ENCODE results near the gene ITLN1.

The ITLN1 gene

GRCh38 chr1:160853754-160854153, 31.2 kb downstream of the ITLN1 start:
- no peak for FAIRE-seq

- FAIRE-seq: no peak
These were observed 32.0 kb downstream of the ITLN1 start for GRCh38 chr1:160853014-160853413.

GRCh38 chr1:160850993-160851392, 34.0 kb downstream of the ITLN1 start:
- no peak for FAIRE-seq

- FAIRE-seq: no peak
These were observed 34.4 kb downstream of the ITLN1 start for GRCh38 chr1:160850541-160850940.

GRCh38 chr1:160846281-160846680, 38.7 kb downstream of the ITLN1 start:
- no peak for FAIRE-seq

GRCh38 chr1:160844447-160845232, 40.3 kb downstream of the ITLN1 start:
- FAIRE-seq: no peak

GRCh38 chr1:160841079-160841478, 43.9 kb downstream of the ITLN1 start:
- FAIRE-seq: no peak

GRCh38 chr1:160839746-160840145, 45.2 kb downstream of the ITLN1 start:
- no peak for FAIRE-seq

- FAIRE-seq: no peak
These were observed 46.1 kb downstream of the ITLN1 start for GRCh38 chr1:160838888-160839287.

GRCh38 chr1:160837558-160838205, 47.3 kb downstream of the ITLN1 start:
- FAIRE-seq: no peak

GRCh38 chr1:160836981-160837557, 47.9 kb downstream of the ITLN1 start:
- FAIRE-seq: no peak

- no peak for FAIRE-seq
These were observed 48.4 kb downstream of the ITLN1 start for GRCh38 chr1:160836561-160836960.

GRCh38 chr1:160835751-160836150, 49.2 kb downstream of the ITLN1 start:
- FAIRE-seq: no peak

GRCh38 chr1:160834945-160835565, 49.9 kb downstream of the ITLN1 start:
- FAIRE-seq: peak; percentile 52

GRCh38 chr1:160830321-160831153, 54.4 kb downstream of the ITLN1 start:
- FAIRE-seq: no peak

- no peak for FAIRE-seq
These were observed 55.2 kb downstream of the ITLN1 start for GRCh38 chr1:160829766-160830165.

GRCh38 chr1:160827418-160827817, 57.6 kb downstream of the ITLN1 start:
- FAIRE-seq: no peak

GRCh38 chr1:160826546-160826945, 58.4 kb downstream of the ITLN1 start:
- no peak for FAIRE-seq
